HL-60 (cell line): ENCODE data around the gene ZNF543.

Experiments used
- DNase-seq, 2 experiments: peaks; one replicate each; pipeline ENCODE4 v3.0.0-alpha.2; 2010 to 2020; ENCODE audit warnings: low read depth in 1 of 2, low spot score in 1 of 2
- H3K27ac ChIP-seq: fragments of 250-450 bp; sonication (Bioruptor Pico); replicated peaks from 2 replicates; pipeline ENCODE4 v1.5.1; 2020; ENCODE audit warnings: mild to moderate bottlenecking, moderate library complexity
- H3K27me3 ChIP-seq: fragments of 250-450 bp; sonication (Bioruptor Pico); 2 replicates; pipeline ENCODE4 v1.5.1; 2021; ENCODE audit warnings: mild to moderate bottlenecking, moderate library complexity; ENCODE audit not compliant: insufficient read depth, poor library complexity, severe bottlenecking
- H3K4me3 ChIP-seq: replicated peaks from 2 replicates; pipeline ENCODE4 v1.5.1; 2011; ENCODE audit warnings: mild to moderate bottlenecking, control low read depth, low read length; ENCODE audit not compliant: insufficient read depth
- GABPA ChIP-seq: IDR thresholded peaks from 2 replicates; pipeline ENCODE4 v1.6.1; 2012; ENCODE audit warnings: low read depth
- POLR2AphosphoS5 ChIP-seq: IDR thresholded peaks from 2 replicates; pipeline ENCODE4 v1.6.1; 2012; ENCODE audit warnings: low read depth
- SPI1 ChIP-seq: IDR thresholded peaks from 2 replicates; pipeline ENCODE4 v1.6.1; 2012; ENCODE audit warnings: low read depth, mild to moderate bottlenecking, borderline replicate concordance
- TF ChIP-seq, protein P1 (sequence below): IDR thresholded peaks from one replicate; pipeline ENCODE4 v1.5.1; 2011; ENCODE audit warnings: low read length, control low read depth, inconsistent platforms; ENCODE audit not compliant: insufficient read depth
- TF ChIP-seq, protein P2 (sequence below): IDR thresholded peaks from 2 replicates; pipeline ENCODE4 v1.6.1; 2012; ENCODE audit warnings: low read depth; ENCODE audit not compliant: insufficient replicate concordance

Gene ZNF543

DNA sequence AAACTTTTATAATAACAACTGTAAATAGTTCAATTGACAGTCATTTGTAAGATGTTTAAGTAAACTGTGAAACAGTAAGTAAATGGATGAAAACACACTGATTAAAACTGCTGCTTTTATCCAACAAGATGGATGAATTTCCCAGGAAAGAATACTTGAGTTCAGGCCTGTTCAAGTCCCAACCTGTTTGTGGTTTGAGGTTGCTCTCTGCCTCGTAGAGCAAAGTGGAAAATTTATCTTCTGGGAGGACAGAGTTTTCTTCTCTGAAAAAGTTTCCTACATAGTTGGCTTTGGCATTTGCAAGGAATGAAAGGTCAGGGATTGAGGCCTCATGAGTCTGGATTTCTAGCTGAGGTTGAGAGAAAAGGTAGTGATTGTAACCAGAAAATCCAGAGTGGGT, 15.2 kb upstream of the ZNF543 start:
- TF ChIP-seq GABPA: no peak
- Histone ChIP-seq H3K27me3 (no peaks in the 10 kb centered on the region), H3K27ac (no peak overlapping the region), H3K4me3 (no peak overlapping the region)
- DNase-seq: no peak

DNA sequence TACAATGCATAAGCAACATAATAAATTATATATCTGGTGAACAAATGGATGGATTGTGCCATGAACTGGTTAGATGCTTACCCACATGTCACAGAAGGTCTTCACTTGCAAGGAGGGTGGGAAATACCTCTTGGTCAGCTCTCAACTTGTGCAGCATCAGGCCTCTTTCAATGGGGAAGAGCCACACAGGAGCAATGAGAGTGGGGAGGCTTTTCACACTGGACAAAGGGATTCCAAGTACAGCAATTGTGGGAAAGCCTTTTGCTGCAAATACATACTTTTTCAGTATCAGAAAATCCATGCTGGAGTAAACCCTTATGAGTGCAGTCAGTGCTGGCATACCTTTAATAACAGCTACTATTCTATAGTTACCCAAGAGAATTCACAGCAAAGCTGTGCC, 11.8 kb upstream of the ZNF543 start:
- no peak for DNase-seq
- Histone ChIP-seq H3K27ac (no peak overlapping the region), H3K4me3 (no peak overlapping the region), H3K27me3 (no peaks in the 10 kb centered on the region)
- TF ChIP-seq POLR2AphosphoS5 (no peak), GABPA (no peak), SPI1 (no peak)
- TF ChIP-seq, protein P1, sequence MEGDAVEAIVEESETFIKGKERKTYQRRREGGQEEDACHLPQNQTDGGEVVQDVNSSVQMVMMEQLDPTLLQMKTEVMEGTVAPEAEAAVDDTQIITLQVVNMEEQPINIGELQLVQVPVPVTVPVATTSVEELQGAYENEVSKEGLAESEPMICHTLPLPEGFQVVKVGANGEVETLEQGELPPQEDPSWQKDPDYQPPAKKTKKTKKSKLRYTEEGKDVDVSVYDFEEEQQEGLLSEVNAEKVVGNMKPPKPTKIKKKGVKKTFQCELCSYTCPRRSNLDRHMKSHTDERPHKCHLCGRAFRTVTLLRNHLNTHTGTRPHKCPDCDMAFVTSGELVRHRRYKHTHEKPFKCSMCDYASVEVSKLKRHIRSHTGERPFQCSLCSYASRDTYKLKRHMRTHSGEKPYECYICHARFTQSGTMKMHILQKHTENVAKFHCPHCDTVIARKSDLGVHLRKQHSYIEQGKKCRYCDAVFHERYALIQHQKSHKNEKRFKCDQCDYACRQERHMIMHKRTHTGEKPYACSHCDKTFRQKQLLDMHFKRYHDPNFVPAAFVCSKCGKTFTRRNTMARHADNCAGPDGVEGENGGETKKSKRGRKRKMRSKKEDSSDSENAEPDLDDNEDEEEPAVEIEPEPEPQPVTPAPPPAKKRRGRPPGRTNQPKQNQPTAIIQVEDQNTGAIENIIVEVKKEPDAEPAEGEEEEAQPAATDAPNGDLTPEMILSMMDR: no peak
- TF ChIP-seq, protein P2, sequence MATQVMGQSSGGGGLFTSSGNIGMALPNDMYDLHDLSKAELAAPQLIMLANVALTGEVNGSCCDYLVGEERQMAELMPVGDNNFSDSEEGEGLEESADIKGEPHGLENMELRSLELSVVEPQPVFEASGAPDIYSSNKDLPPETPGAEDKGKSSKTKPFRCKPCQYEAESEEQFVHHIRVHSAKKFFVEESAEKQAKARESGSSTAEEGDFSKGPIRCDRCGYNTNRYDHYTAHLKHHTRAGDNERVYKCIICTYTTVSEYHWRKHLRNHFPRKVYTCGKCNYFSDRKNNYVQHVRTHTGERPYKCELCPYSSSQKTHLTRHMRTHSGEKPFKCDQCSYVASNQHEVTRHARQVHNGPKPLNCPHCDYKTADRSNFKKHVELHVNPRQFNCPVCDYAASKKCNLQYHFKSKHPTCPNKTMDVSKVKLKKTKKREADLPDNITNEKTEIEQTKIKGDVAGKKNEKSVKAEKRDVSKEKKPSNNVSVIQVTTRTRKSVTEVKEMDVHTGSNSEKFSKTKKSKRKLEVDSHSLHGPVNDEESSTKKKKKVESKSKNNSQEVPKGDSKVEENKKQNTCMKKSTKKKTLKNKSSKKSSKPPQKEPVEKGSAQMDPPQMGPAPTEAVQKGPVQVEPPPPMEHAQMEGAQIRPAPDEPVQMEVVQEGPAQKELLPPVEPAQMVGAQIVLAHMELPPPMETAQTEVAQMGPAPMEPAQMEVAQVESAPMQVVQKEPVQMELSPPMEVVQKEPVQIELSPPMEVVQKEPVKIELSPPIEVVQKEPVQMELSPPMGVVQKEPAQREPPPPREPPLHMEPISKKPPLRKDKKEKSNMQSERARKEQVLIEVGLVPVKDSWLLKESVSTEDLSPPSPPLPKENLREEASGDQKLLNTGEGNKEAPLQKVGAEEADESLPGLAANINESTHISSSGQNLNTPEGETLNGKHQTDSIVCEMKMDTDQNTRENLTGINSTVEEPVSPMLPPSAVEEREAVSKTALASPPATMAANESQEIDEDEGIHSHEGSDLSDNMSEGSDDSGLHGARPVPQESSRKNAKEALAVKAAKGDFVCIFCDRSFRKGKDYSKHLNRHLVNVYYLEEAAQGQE: no peak

DNA sequence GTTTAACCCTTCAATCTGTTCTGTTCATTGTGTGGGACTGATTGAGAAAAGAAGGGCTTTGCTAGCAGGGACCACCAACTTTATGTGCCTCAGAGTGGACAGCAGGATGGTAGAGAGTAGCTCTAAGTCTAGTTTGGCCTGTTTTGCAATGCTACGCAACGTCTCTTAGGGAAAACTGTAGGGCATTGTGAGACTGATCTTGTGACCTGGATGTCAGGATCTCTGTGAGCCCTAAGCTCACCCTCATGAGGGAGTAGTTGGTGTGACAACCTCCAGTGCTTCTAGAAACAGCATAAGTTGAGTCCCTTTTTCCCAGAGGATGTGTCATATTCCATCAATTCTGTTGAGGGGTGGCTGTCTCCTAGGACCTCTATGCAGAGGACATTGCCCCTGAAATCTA, 9.5 kb upstream of the ZNF543 start:
- H3K27ac ChIP-seq: no peak overlapping the region
- no peak for TF ChIP-seq POLR2AphosphoS5
- TF ChIP-seq GABPA: no peak
- TF ChIP-seq, protein P2: no peak
- TF ChIP-seq, protein P1: no peak
- no peak for TF ChIP-seq SPI1
- no peak overlapping the region for H3K4me3 ChIP-seq
- no peaks in the 10 kb centered on the region for H3K27me3 ChIP-seq
- no peak for DNase-seq

DNA sequence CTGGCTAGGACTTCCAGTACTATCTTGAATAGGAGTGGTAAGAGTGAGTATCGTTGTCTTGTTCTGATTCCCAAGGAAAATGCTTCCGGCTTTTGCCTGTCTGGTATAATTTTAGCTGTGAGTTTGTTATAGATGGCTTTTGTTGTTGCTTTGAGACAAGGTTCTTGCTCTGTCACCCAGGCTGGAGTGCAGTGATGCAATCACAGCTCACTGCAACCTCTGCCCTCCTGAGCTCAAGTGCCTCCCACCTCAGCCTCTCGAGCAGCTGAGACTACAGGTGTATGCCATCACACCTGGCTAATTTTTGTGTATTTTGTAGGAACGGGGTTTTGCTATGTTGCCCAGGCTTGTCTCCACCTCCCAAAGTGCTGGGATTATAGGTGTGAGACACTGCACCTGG, 6.1 kb upstream of the ZNF543 start:
- Histone ChIP-seq H3K27me3 (no peaks in the 10 kb centered on the region), H3K4me3 (no peak overlapping the region), H3K27ac (no peak overlapping the region)
- DNase-seq: no peak
- TF ChIP-seq POLR2AphosphoS5: no peak
- TF ChIP-seq GABPA: no peak
- TF ChIP-seq, protein P1: no peak
- TF ChIP-seq SPI1: no peak
- TF ChIP-seq, protein P2: no peak
